Trophoblast cell (in vitro differentiated cells and primary cell): ENCODE measurements around the gene ADAD1.
A peak's percentile ranks its signal among the peaks of the same experiment; 100 is the strongest.
"Not testable (repeated sequence)": the region's sequence is repeated elsewhere in the genome, so short reads cannot be mapped to it uniquely, and the experiment has no call there.

Experiments
- DNase-seq, 2 donors: peaks; one replicate each; pipeline ENCODE4 v3.0.0-alpha.2; 2016
- H2AFZ ChIP-seq: 2 replicates; pipeline ENCODE4 v1.6.1; 2013; ENCODE audit warnings: low read length, moderate library complexity, mild to moderate bottlenecking; ENCODE audit not compliant: insufficient read depth, poor library complexity
- H2AK5ac ChIP-seq: 2 replicates; pipeline ENCODE4 v1.6.1; 2013; ENCODE audit warnings: mild to moderate bottlenecking, low read length
- H2BK120ac ChIP-seq: 2 replicates; pipeline ENCODE4 v1.6.1; 2013; ENCODE audit warnings: low read length, mild to moderate bottlenecking, moderate library complexity; ENCODE audit not compliant: insufficient read depth, poor library complexity
- H2BK12ac ChIP-seq: 2 replicates; pipeline ENCODE4 v1.6.1; 2013; ENCODE audit warnings: mild to moderate bottlenecking, low read length, moderate library complexity
- H2BK5ac ChIP-seq: 2 replicates; pipeline ENCODE4 v1.6.1; 2013; ENCODE audit warnings: low read length, low read depth, moderate library complexity, mild to moderate bottlenecking; ENCODE audit not compliant: poor library complexity
- H3K14ac ChIP-seq: 2 replicates; pipeline ENCODE4 v1.6.1; 2013; ENCODE audit warnings: mild to moderate bottlenecking, low read length
- H3K18ac ChIP-seq: 2 replicates; pipeline ENCODE4 v1.6.1; 2013; ENCODE audit warnings: mild to moderate bottlenecking, low read length
- H3K23ac ChIP-seq: 2 replicates; pipeline ENCODE4 v1.6.1; 2013; ENCODE audit warnings: low read length
- H3K27ac ChIP-seq: 2 replicates; pipeline ENCODE4 v1.5.1; 2013; ENCODE audit warnings: low read depth, mild to moderate bottlenecking, inconsistent platforms, low read length, moderate library complexity
- H3K27me3 ChIP-seq: 2 replicates; pipeline ENCODE4 v1.6.1; 2013; ENCODE audit warnings: inconsistent platforms, mild to moderate bottlenecking, low read length, moderate library complexity; ENCODE audit not compliant: insufficient read depth
- H3K36me3 ChIP-seq, 2 experiments: 1 replicate in 1 of 2; 2 replicates in 1 of 2; pipeline ENCODE4 v1.6.1; 2013; ENCODE audit warnings: low read length in 2 of 2, mild to moderate bottlenecking in 2 of 2, moderate library complexity in 1 of 2; ENCODE audit not compliant: insufficient read depth in 2 of 2, control insufficient read depth in 1 of 2
- H3K4ac ChIP-seq: 2 replicates; pipeline ENCODE4 v1.6.1; 2013; ENCODE audit warnings: low read depth, mild to moderate bottlenecking, low read length, moderate library complexity
- H3K4me1 ChIP-seq, 2 experiments: 1 replicate in 1 of 2; 2 replicates in 1 of 2; pipeline ENCODE4 v1.6.1; 2013; ENCODE audit warnings: low read length in 2 of 2, mild to moderate bottlenecking in 2 of 2, moderate library complexity in 1 of 2; ENCODE audit not compliant: insufficient read depth in 2 of 2, control insufficient read depth in 1 of 2
- H3K4me2 ChIP-seq: 2 replicates; pipeline ENCODE4 v1.6.1; 2013; ENCODE audit warnings: inconsistent platforms, mild to moderate bottlenecking, low read length, moderate library complexity
- H3K4me3 ChIP-seq: 2 replicates; pipeline ENCODE4 v1.5.1; 2013; ENCODE audit warnings: mild to moderate bottlenecking, low read depth, low read length, inconsistent platforms
- H3K79me1 ChIP-seq: one replicate; pipeline ENCODE4 v1.6.1; 2013; ENCODE audit warnings: low read length
- H3K79me2 ChIP-seq: 2 replicates; pipeline ENCODE4 v1.6.1; 2013; ENCODE audit warnings: low read length, mild to moderate bottlenecking; ENCODE audit not compliant: control insufficient read depth, insufficient read depth, poor library complexity
- H3K9ac ChIP-seq: 2 replicates; pipeline ENCODE4 v1.6.1; 2013; ENCODE audit warnings: mild to moderate bottlenecking, low read length
- H3K9me3 ChIP-seq: 2 replicates; pipeline ENCODE4 v1.6.1; 2013; ENCODE audit warnings: low read depth, mild to moderate bottlenecking, control low read depth, inconsistent platforms, low read length; ENCODE audit not compliant: insufficient read depth
- H4K12ac ChIP-seq: 2 replicates; pipeline ENCODE4 v1.6.1; 2013; ENCODE audit warnings: low read depth, mild to moderate bottlenecking, low read length, moderate library complexity
- H4K8ac ChIP-seq: 2 replicates; pipeline ENCODE4 v1.6.1; 2013; ENCODE audit warnings: low read depth, mild to moderate bottlenecking, low read length, moderate library complexity
- H4K91ac ChIP-seq: one replicate; pipeline ENCODE4 v1.6.1; 2013; ENCODE audit warnings: low read depth, mild to moderate bottlenecking, low read length, moderate library complexity
- WGBS: extraction: QIAGEN DNeasy Blood & Tissue Kit; methylation state at CpG from one replicate; pipeline ENCODE4 v1.1.7; 2013; ENCODE audit warnings: missing lambda C conversion rate; ENCODE audit not compliant: insufficient read length, insufficient coverage; ENCODE audit errors: extremely low coverage; 5-methylcytosine and 5-hydroxymethylcytosine counted together

ADAD1 gene

DNA sequence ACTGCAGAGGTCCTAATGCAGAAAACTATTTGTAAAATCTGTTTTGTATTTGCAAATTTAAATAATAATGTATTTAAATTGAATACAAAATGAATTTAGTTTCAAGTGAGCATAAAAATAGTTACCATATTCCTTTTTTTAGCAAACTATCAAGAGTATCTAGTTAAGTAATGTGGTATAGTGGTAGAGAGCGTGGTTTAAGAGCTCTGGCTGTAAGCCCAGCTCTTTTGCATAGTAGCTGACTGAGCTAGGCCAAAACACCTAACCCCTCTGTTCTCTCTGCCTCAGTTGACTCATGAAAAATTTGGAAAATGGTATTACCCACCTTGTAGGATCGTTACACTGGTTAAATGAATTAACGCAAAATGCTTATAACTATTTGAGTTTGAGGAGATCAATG, 18.1 kb upstream of the ADAD1 start:
- Histone ChIP-seq H3K4me2 (no peak overlapping the region), H3K4me3 (no peak overlapping the region), H3K4ac (no peak overlapping the region), H2BK12ac (no peak overlapping the region), H3K14ac (no peak overlapping the region), H2BK120ac (no peak overlapping the region), H3K9ac (no peak overlapping the region), H2AFZ (no peak overlapping the region), H2BK5ac (no peak overlapping the region), H3K9me3 (peaks cover 5% of the 10 kb centered on the region), H3K23ac (no peak overlapping the region), H4K91ac (no peak overlapping the region), H4K12ac (no peak overlapping the region), H3K79me2 (no peaks in the 10 kb centered on the region), H2AK5ac (no peak overlapping the region), H3K27ac (no peak overlapping the region), H3K79me1 (no peaks in the 10 kb centered on the region), H3K18ac (no peak overlapping the region), H3K36me3 (peaks cover 0 to 2% of the 10 kb centered on the region in 2 experiments), H3K27me3 (no peaks in the 10 kb centered on the region), H3K4me1 (no peaks in the 10 kb centered on the region), H4K8ac (no peak overlapping the region)
- WGBS, result no CpG with 5 or more reads among the region's 3 CpGs
- DNase-seq, result no peak

DNA sequence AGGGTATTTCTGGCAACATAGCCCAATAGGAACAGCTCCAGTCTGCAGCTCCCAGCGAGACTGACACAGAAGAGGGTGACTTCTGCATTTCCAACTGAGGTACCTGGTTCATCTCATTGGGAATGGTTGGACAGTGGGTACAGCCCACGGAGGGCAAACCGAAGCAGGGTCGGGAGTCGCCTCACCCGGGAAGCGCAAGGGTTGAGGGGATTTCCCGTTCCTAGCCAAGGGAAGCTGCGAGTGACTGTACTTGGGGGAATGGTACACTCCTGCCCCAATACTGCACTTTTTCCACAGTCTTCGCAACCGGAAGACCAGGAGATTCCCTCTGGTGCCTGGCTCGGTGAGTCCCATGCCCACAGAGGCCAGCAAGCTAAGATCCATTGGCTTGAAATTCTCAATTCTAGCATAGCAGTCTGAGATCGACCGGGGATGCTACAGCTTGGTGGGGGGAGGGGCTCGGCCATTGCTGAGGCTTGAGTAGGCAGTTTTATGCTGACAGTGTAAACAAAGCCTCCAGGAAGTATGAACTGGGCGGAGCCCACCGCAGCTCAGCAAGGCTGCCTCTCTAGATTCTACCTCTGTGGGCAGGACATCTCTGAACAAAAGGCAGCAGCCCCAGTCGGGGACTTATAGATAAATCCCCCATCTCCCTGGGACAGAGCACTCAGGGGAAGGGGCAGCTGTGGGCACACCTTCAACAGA, 14.0 kb upstream of the ADAD1 start:
- Histone ChIP-seq H3K4me2 (no peak overlapping the region), H2AFZ (no peak overlapping the region), H3K18ac (no peak overlapping the region), H2AK5ac (no peak overlapping the region), H4K12ac (peak overlapping the region; percentile 36), H4K8ac (peak overlapping the region; percentile 16), H3K14ac (no peak overlapping the region), H4K91ac (no peak overlapping the region), H3K4me1 (no peaks in the 10 kb centered on the region), H3K4me3 (no peak overlapping the region), H2BK120ac (no peak overlapping the region), H3K23ac (no peak overlapping the region), H3K36me3 (peaks cover 0 to 2% of the 10 kb centered on the region in 2 experiments), H2BK12ac (no peak overlapping the region), H3K27ac (no peak overlapping the region), H2BK5ac (no peak overlapping the region), H3K79me2 (no peaks in the 10 kb centered on the region), H3K9me3 (peaks cover 5% of the 10 kb centered on the region), H3K27me3 (no peaks in the 10 kb centered on the region), H3K4ac (no peak overlapping the region), H3K9ac (no peak overlapping the region), H3K79me1 (no peaks in the 10 kb centered on the region)
- WGBS, result no CpG with 5 or more reads among the region's 18 CpGs
- DNase-seq, result peak in 1 of 2 donors; percentile 29

DNA sequence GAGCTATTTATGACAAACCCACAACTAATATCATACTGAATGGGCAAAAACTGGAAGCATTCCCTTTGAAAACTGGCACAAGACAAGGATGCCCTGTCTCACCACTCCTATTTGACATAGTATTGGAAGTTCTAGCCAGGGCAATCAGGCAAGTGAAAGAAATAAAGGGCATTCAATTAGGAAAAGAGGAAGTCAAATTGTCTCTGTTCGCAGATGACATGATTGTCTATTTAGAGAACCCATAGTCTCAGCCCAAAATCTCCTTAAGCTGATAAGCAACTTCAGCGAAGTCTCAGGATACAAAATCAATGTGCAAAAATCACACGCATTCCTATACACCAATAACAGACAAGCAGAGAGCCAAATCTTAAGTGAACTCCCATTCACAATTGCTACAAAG, 10.0 kb upstream of the ADAD1 start:
- not testable (repeated sequence) for H3K4me2 ChIP-seq, H3K27me3 ChIP-seq, H3K36me3 ChIP-seq, H2AFZ ChIP-seq, H2BK12ac ChIP-seq, H3K14ac ChIP-seq, H4K91ac ChIP-seq, H3K23ac ChIP-seq, H3K4ac ChIP-seq, H4K12ac ChIP-seq, H4K8ac ChIP-seq, H3K9me3 ChIP-seq, H3K9ac ChIP-seq, DNase-seq, H3K27ac ChIP-seq, H2BK120ac ChIP-seq, H2BK5ac ChIP-seq, H3K4me1 ChIP-seq, H3K4me3 ChIP-seq, H2AK5ac ChIP-seq, H3K18ac ChIP-seq, H3K79me2 ChIP-seq, H3K79me1 ChIP-seq
- WGBS, result no CpG with 5 or more reads among the region's 3 CpGs

GRCh38 chr4:122377352-122377751, 1.5 kb upstream of the ADAD1 start:
- Histone ChIP-seq H3K4ac (no peak overlapping the region), H4K91ac (no peak overlapping the region), H3K9me3 (no peaks in the 10 kb centered on the region), H3K4me2 (no peak overlapping the region), H3K79me1 (no peaks in the 10 kb centered on the region), H2AFZ (no peak overlapping the region), H3K79me2 (no peaks in the 10 kb centered on the region), H2BK120ac (no peak overlapping the region), H3K18ac (no peak overlapping the region), H2AK5ac (no peak overlapping the region), H3K27me3 (no peaks in the 10 kb centered on the region), H3K14ac (no peak overlapping the region), H2BK12ac (no peak overlapping the region), H3K4me1 (no peaks in the 10 kb centered on the region), H3K9ac (no peak overlapping the region), H4K12ac (no peak overlapping the region), H3K4me3 (no peak overlapping the region), H3K36me3 (no peaks in the 10 kb centered on the region), H2BK5ac (no peak overlapping the region), H3K23ac (no peak overlapping the region), H4K8ac (no peak overlapping the region), H3K27ac (no peak overlapping the region)
- DNase-seq, result no peak
- no CpG with 5 or more reads among the region's 1 CpG for WGBS
